Lower leg skin (tissue), 3 donors: ENCODE data around the gene TAPT1.

Experiments
- CTCF ChIP-seq, 3 donors: fragments of 450-650 bp; IDR thresholded peaks; one replicate each; pipeline ENCODE4 v1.5.1; 2016; ENCODE audit warnings: antibody characterized with exemption in 3 of 3, mild to moderate bottlenecking in 3 of 3, moderate library complexity in 2 of 3
- POLR2A ChIP-seq, 2 donors: fragments of 450-650 bp; IDR thresholded peaks; one replicate each; pipeline ENCODE4 v1.6.1; 2016 to 2017; ENCODE audit warnings: antibody characterized with exemption in 2 of 2, mild to moderate bottlenecking in 1 of 2, moderate library complexity in 1 of 2

- TF ChIP-seq POLR2A (IDR thresholded peaks at IDR 0.05) (no peak), CTCF (IDR thresholded peaks at IDR 0.05) (no peak)
Observed at GRCh38 chr4:16162891-16163290, 63.4 kb downstream of the TAPT1 start.
